A673 (cell line): Measurements from ENCODE around the gene APBA1. TPM values are rescaled to one million over a fixed set of nuclear protein-coding genes. Genes with fewer than 3 reads are reported as not detected.

Experiments used
- BruUV-seq: library from RNA; stranded (reverse); fragments of 400-500 nt; replicated peaks from 2 replicates; lab custom pipeline; 2021; lab: Mats Ljungman, UMichigan
- CTCF ChIA-PET: fragments of 300-600 bp; sonication (Branson Sonifier 250); formaldehyde crosslinking; loops from one replicate; lab custom pipeline; 2022; ENCODE audit warnings: antibody characterized with exemption; lab: Charles Lee
- POLR2A ChIA-PET: fragments of 300-600 bp; sonication (Branson Sonifier 250); formaldehyde crosslinking; loops from one replicate; lab custom pipeline; 2022; ENCODE audit warnings: antibody characterized with exemption; ENCODE audit not compliant: low non-redundant PET; lab: Charles Lee
- DNase-seq: peaks from one replicate; pipeline ENCODE4 v3.0.0-alpha.2; 2015; ENCODE audit warnings: low spot score
- H3K27ac ChIP-seq: fragments of 200-600 bp; sonication (generic); 2 replicates; pipeline ENCODE4 v1.5.1; 2016; ENCODE audit warnings: mixed run types, low read depth, mild to moderate bottlenecking, mixed read lengths, antibody characterized with exemption, low read length; ENCODE audit not compliant: poor library complexity, severe bottlenecking
- H3K27me3 ChIP-seq: fragments of 200-600 bp; sonication (generic); replicated peaks from 2 replicates; pipeline ENCODE4 v1.6.1; 2017; ENCODE audit warnings: mixed run types, low read depth, mild to moderate bottlenecking, mixed read lengths, antibody characterized with exemption, low read length; ENCODE audit not compliant: insufficient read depth, poor library complexity
- H3K36me3 ChIP-seq: fragments of 200-600 bp; sonication (generic); 2 replicates; pipeline ENCODE4 v1.6.1; 2016; ENCODE audit warnings: mixed run types, mild to moderate bottlenecking, mixed read lengths, antibody characterized with exemption, low read length; ENCODE audit not compliant: insufficient read depth, poor library complexity, severe bottlenecking
- H3K4me1 ChIP-seq: fragments of 200-600 bp; sonication (generic); 2 replicates; pipeline ENCODE4 v1.6.1; 2017; ENCODE audit warnings: mixed run types, mild to moderate bottlenecking, mixed read lengths, antibody characterized with exemption, low read length; ENCODE audit not compliant: insufficient read depth, poor library complexity, severe bottlenecking
- H3K4me3 ChIP-seq: fragments of 200-600 bp; sonication (generic); 2 replicates; pipeline ENCODE4 v1.5.1; 2016; ENCODE audit warnings: low read depth, mixed run types, mild to moderate bottlenecking, mixed read lengths, low read length; ENCODE audit not compliant: poor library complexity, severe bottlenecking
- H3K9me3 ChIP-seq: fragments of 200-600 bp; sonication (generic); 2 replicates; pipeline ENCODE4 v1.6.1; 2016; ENCODE audit warnings: mixed run types, low read depth, mild to moderate bottlenecking, mixed read lengths, antibody characterized with exemption, low read length; ENCODE audit not compliant: poor library complexity, severe bottlenecking
- CTCF ChIP-seq: fragments of 300-800, 200-600 bp; sonication (generic); conservative IDR thresholded peaks from 2 replicates; pipeline ENCODE4 v1.5.1; 2017; ENCODE audit warnings: low read depth, mild to moderate bottlenecking, antibody characterized with exemption, low read length, moderate library complexity, mixed read lengths
- EZH2 ChIP-seq: fragments of 200-600 bp; sonication (generic); IDR thresholded peaks from 2 replicates; pipeline ENCODE4 v1.6.1; 2017; ENCODE audit warnings: borderline replicate concordance, low read depth, mild to moderate bottlenecking, mixed read lengths, antibody characterized with exemption, low read length; ENCODE audit not compliant: poor library complexity, severe bottlenecking
- intact Hi-C: fragments of 100-400 bp; cut with micrococcal nuclease; formaldehyde crosslinking; loops from one replicate; pipeline ENCODE4 v1.10.0; 2022; ENCODE audit not compliant: unreplicated experiment
- total RNA-seq: library from RNA; stranded (reverse); gene quantifications from 2 replicates; pipeline ENCODE4 v1.2.3, GENCODE V29; 2021

Gene APBA1
- total RNA-seq, 1 experiment from 2014 or later = 0.13 TPM

- no peak for DNase-seq
- H3K36me3 ChIP-seq = no peaks in the 10 kb centered on the region
- CTCF ChIA-PET = no interaction called here
- H3K27ac ChIP-seq = no peak overlapping the region
- no peak overlapping the region for H3K4me3 ChIP-seq
- intact Hi-C loops = no loop called here
- no TSS peak for BruUV-seq
- POLR2A ChIA-PET = no interaction called here
- no peak for TF ChIP-seq CTCF
- TF ChIP-seq EZH2 = no peak
- H3K4me1 ChIP-seq = no peaks in the 10 kb centered on the region
- H3K9me3 ChIP-seq = no peaks in the 10 kb centered on the region
- peaks cover 37% of the 10 kb centered on the region for H3K27me3 ChIP-seq
Measured at GRCh38 chr9:69446496-69446895, 225.7 kb downstream of the APBA1 start.

- Histone ChIP-seq H3K36me3 (no peaks in the 10 kb centered on the region), H3K4me3 (no peak overlapping the region), H3K4me1 (no peaks in the 10 kb centered on the region), H3K9me3 (no peaks in the 10 kb centered on the region), H3K27ac (no peak overlapping the region), H3K27me3 (peaks cover 26% of the 10 kb centered on the region)
- no TSS peak for BruUV-seq
- TF ChIP-seq CTCF (no peak), EZH2 (no peak)
- intact Hi-C loops = no loop called here
- CTCF ChIA-PET = no interaction called here
- POLR2A ChIA-PET = no interaction called here
- no peak for DNase-seq
Measured at GRCh38 chr9:69445251-69445650, 226.9 kb downstream of the APBA1 start.

GRCh38 chr9:69444791-69445190 lies 227.4 kb downstream of the APBA1 start:
- ChIA-PET POLR2A (no interaction called here), CTCF (no interaction called here)
- Histone ChIP-seq H3K36me3 (no peaks in the 10 kb centered on the region), H3K27ac (no peak overlapping the region), H3K4me3 (no peak overlapping the region), H3K27me3 (peaks cover 22% of the 10 kb centered on the region), H3K9me3 (no peaks in the 10 kb centered on the region), H3K4me1 (no peaks in the 10 kb centered on the region)
- intact Hi-C loops = no loop called here
- no peak for TF ChIP-seq CTCF
- no peak for TF ChIP-seq EZH2
- no TSS peak for BruUV-seq
- no peak for DNase-seq
